ENCODE data around the gene DNAJA3.

DNA sequence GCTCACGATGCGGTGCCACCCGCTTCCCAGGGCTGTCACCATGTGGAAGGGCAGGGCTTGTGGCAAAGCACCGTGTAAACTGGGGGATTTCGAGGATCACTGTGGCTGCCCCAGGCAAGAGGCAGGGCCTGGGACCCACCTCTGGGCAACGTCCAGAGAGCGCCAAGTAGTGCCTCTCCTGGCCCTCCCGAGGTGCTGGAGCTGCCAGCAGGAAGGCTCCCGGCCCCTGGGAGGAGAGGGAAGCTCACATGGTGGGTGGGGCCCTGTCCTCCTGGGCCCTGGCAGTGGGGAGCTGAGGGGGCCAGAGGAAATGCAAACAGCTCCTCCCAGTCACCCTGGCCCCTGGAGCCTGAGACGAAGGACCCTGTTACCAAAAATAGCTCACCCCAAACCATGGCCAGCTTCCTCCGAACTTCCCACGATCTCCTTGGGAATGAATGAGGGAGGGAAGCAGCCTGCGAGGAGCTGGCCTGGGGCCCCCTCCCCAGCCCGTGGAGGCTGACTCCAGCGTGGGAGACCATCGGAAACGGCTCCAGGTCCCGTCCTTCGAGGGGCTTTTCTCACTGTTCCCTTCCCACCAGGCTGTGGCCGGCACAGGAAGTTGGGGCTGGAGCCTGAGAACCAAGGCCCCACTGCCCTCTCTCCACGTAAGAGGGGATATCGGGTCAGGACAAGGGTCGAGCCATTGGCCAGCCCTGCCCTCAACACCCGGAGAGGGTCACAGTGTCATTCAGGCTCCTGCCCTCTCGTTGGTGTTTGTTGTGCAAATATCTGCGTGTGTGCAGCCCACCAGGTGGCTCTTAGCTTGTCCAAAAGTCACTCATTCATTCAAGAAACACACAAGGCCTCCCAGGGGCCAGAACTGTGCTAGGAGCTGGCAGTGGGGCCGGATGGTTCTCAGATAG lies 36.4 kb upstream of the DNAJA3 start:
- TF ChIP-seq, protein P1, sequence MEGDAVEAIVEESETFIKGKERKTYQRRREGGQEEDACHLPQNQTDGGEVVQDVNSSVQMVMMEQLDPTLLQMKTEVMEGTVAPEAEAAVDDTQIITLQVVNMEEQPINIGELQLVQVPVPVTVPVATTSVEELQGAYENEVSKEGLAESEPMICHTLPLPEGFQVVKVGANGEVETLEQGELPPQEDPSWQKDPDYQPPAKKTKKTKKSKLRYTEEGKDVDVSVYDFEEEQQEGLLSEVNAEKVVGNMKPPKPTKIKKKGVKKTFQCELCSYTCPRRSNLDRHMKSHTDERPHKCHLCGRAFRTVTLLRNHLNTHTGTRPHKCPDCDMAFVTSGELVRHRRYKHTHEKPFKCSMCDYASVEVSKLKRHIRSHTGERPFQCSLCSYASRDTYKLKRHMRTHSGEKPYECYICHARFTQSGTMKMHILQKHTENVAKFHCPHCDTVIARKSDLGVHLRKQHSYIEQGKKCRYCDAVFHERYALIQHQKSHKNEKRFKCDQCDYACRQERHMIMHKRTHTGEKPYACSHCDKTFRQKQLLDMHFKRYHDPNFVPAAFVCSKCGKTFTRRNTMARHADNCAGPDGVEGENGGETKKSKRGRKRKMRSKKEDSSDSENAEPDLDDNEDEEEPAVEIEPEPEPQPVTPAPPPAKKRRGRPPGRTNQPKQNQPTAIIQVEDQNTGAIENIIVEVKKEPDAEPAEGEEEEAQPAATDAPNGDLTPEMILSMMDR (IDR thresholded peaks at IDR 0.05; ENCODE audit: insufficient read depth, low read depth, low read length) = no peak
- no peak for TF ChIP-seq EZH2 (IDR thresholded peaks at IDR 0.05; ENCODE audit: insufficient read depth, low read length)
